GM21737 (cell line): ENCODE data around the gene TMX1.
"Not testable (repeated sequence)": the region's sequence is repeated elsewhere in the genome, so short reads cannot be mapped to it uniquely, and the experiment has no call there.

ENCODE experiments used
- ATAC-seq: cut with Tn5 transposase; IDR thresholded peaks from one replicate; pipeline ENCODE4 v1.9.1; 2021; ENCODE audit warnings: mild to moderate bottlenecking, moderate library complexity; ENCODE audit not compliant: unreplicated experiment

Gene TMX1, protein sequence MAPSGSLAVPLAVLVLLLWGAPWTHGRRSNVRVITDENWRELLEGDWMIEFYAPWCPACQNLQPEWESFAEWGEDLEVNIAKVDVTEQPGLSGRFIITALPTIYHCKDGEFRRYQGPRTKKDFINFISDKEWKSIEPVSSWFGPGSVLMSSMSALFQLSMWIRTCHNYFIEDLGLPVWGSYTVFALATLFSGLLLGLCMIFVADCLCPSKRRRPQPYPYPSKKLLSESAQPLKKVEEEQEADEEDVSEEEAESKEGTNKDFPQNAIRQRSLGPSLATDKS

DNA sequence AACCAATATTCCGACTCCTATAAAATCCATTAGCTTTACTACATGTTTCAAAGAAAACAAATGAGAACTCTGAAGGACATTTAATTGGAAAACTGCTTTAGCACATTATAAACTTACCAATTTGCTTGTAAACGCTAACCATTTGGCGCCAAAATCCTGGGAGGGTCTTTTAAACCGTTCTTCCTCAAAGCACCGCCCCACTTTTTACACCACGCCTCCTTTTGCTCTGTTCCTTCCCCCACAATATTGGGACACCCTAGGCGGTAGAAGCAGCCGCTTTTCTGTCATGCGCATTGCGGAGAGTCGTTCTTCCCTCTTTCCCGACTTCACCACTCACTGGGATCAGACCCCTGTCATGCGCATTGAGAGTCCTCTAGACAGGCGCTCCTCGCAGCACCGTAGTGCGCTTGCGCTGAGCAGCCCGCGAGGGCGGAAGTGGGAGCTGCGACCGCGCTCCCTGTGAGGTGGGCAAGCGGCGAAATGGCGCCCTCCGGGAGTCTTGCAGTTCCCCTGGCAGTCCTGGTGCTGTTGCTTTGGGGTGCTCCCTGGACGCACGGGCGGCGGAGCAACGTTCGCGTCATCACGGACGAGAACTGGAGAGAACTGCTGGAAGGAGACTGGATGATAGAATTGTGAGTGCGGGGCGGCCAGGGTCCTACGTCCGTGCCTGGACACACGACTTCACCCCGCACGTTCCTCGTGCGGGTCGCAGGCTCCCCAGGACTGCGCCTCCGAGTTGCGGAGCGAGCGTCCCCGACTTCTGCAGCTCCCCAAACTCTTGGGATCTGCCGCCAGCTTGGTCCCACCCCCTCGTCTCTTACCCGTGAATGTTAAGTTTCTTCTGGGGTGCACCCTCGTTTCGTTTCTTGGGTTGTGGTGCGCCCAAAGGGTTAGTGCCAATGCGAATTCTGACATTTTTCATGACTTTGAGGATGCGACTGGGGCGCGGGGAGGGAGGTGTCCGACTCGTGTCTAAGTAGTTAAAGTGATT, at the start of gene TMX1:
TSS of gene TMX1 (plus strand) at position 435 of the 991 bp plus-strand sequence. CDS start at position 481, 46 bp downstream.
- peak; percentile 87 for ATAC-seq

DNA sequence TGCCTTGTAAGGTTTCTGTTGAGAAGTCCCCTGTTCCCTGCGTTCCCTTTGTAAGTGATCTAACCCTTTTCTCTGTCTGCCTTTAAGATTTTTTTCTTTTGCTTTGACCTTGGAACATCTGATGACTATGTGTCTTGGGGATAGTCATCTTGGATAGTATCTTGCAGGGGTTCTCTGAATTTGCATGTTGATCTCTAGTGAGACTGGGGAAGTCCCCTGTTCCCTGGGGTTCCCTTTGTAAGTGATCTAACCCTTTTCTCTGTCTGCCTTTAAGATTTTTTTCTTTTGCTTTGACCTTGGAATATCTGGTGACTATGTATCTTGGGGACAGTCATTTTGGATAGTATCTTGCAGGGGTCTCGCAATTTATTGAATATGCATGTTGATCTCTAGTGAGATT, 38.2 kb upstream of the TMX1 start:
- ATAC-seq: no peak

DNA sequence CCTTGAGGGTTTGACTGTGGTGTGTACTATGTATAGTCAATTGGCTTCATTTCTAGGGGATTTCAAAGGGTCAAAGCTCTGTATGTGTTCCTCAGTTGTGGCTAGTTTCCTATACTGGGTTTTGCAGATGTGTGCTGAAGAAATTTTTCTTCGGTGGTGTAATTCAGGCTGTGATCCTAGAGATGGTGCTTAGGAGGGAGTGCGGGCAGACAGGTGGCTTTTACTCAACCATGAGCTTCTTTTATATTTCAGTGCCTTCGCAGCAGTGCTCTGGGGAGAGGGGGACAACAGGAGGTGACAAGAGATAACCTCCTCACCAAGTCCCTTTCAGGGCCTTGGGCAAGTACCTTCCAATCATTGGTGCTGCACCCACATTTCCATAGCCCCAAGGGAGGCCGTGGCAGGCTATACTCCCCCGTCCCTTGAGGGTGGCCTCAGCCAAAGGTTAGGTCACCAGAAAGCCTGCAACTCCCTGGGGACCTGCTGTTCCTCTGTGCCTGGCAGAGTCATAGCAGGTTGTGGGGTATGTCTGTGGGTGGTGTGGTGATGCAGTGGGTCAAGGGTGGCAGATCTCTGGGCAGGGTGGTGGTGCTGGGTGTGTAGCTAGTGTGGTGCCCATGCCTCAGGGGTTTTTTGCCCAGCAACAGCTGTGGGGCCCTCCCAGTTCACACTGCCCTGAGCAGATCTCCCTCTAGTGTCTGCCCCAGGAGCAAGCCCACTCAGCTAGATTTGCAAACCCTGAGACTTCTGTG, 37.0 kb upstream of the TMX1 start:
- peak; percentile 64 for ATAC-seq

DNA sequence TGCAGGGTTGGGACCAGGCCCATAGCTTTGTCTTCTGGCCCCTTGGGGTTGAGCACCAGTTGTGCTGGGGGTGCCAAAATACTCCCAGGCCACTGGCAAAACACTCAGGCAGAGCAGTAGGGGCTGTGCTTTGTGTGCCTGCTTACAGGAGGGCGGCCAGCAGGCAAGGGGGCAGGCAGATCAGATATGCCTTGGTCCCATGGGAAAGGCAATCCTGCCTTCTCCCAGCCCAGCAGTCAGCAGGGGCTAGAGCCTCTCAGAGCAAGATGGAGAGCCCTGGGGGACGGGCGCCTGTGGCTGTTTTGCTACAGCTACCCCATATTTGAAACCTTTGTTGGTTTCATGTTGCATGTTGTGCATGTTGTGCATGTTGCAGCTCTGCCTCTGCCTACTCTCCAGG, 36.2 kb upstream of the TMX1 start:
- ATAC-seq: no peak

DNA sequence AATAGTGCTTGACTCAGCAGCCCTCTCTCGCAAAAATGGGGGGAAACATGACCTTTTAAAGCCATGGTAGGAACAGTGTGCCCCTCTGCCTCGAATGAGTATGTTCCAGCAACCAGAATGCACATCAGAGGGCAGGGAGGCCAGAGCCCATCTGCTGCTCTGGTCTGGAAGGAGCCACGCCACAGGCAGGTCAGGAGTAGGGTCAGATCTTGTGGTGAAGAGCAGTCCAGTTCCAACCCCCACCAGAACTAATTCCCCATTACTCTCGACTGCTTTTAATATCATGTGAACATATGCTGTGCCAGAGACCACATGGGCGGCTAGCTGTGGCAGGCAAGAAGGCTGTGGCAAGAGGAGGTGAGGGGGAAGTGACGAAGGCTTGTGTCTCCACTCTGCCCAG, 34.6 kb upstream of the TMX1 start:
- ATAC-seq: no peak

DNA sequence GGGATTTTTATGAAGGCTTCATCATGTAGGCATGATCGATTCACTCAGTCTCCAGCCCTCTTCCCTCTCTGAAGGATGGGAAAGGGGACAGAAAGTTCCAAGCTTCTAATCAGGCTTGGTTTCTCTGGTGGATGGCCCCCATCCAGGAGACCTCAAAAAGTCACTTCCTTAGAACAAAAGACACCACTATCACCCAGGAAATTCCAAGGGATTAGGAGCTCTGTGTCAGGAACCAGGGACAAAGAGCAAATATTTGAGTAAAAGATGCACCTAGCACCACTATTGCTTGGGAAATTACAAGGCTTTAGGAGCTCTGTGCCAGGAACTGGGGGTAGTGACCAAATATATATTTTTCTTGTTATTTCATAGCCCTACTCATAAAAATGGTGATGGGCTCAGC, 33.6 kb upstream of the TMX1 start:
- no peak for ATAC-seq

DNA sequence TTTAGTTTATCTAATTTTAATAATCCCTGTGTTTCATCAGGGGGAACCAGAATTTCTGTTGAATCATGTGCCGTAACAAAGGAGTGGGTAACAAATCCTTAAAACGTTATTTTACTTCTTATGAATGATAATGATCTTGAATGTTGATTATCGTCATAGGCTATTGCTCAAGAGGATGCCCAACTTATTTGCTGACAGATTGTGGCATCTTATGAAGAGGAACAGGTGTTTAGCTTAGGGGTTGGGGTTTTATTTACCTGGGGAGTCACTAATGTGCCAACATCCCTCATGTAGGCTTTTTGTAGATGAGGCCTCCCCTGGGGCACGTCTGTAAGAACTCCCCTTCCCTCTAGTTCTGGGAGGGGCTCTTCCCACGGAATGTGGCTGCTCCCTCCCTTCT, 32.4 kb upstream of the TMX1 start:
- ATAC-seq: no peak

DNA sequence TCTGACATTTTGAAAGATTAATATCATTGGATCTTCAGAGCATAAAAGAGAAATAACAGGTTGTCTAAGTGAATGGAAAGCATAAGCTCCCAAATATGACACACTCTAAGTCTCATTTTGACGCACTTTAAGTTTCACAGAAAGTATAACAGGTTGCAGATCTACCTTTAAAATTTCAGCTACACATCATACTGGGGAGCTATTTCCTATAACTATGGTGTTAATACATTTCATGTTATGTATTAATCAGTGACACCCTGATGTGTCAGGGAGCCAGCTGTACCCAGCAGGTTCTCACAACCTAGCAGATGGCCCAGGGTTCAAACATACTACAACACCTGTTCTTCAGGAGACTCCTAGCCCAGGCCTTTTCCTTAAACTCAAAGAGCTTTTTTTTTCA, 31.1 kb upstream of the TMX1 start:
- ATAC-seq: no peak

DNA sequence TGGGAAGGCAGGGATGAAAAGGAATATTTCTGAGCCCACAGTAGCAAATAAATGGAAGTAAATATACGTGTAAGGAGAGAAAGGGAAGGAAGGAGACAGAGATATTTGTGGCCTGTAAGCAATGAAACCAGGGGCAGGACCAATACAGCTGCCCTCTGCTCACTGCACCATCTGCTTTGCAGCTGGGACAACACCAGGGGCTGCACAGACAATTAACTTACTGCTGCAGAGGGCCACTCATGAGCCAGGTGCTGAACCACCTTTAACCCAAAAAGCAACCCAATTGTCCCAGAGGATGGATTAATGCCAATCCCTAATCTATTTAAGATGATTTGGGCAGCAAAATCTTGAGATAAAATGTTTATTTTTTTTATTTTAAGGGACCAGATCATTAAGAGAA, 30.6 kb upstream of the TMX1 start:
- ATAC-seq: no peak

DNA sequence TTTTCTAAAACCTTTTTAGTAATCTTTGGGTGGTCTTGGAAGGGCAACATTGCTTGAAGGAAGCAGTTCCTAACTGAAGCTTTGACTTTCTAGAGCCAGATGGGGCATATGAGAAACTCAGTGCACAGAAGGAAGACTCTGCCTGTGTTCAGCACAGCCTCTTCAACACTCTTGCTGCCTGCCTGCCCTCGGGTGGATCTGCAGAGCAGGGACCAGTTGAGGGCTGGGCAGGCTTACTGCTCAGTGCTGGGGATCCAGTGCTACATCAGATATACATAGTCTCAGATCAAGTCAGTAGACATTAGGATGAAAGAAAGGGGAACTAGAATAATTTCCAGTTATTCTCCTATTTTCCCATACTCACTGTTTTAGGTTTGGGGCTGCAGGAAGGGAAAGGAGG, 29.5 kb upstream of the TMX1 start:
- ATAC-seq: no peak

DNA sequence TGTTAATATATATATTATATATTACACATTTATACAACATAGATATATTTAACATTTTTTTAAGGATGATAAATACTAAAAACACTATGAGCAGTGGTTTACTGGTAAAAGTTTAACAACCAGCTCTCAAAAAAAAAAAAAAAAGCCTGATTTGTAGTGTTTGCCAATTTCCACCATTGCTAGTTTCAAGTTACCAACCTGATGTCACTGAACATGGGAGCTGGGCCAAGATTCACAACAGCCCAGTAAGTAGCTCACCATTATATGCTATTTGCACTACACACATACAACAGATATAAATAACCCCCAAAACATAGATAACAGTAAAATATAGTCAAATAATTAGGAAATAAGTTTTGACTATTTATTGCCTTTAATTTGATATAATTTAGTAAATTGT, 28.9 kb upstream of the TMX1 start:
- ATAC-seq: no peak

DNA sequence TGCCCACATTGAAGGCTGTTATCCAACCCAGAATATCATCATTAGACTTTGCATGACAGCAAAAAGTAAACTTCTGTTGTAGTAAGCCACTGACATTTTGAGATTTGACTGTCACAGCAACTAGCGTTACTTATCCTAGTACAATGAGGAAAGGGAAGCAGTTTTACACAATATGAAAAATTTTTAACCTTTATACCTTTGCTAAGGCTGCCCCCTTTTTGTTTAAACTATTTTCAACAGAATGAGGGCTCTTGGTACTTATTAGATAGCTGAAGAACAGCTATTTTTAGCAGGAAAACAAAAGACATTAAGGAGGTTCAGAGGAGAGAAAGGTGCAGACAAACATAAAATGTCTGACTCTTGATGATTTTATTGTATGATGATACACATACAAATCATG, 23.4 kb upstream of the TMX1 start:
- no peak for ATAC-seq

DNA sequence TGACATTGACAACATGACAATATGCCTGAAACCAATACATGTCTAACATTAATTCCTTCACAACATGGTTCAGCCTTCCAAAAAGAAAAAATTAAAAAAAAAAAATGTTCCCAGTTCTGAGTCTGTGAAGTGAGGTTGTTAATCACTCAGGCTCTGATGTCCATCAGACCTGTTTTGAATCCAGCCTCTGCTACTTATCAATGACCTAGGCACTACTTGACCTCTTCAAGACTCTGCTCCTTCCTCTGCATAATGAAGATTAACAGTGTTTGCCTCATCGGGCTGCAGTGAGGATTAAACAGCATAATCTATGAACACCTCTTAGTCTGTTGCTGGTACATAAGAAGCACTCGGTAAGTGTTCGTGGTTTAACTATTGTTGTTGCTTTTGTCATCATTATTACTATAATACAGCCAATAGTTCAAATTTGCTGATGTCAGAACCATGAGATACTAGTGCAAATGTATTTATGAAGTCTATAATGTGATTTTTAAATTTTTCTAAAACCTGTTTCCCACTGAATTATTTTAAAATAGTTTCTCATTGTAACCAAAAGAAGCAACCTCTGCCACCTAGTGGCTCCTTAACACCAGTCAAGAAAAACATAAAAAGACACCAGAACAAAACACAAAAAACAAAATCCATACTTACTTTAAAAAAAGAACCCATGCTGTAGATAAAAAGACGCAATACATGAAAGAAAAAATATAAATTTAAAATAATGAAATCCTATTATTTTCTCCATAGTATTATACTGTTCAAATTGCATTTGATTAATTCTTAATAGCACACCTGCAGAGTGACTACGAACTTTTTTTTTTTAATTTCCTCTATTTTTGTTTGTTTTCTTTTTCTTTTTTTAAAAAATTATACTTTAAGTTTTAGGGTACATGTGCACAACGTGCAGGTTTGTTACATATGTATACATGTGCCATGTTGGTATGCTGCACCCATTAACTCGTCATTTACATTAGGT, 20.3 kb upstream of the TMX1 start:
- no peak for ATAC-seq

DNA sequence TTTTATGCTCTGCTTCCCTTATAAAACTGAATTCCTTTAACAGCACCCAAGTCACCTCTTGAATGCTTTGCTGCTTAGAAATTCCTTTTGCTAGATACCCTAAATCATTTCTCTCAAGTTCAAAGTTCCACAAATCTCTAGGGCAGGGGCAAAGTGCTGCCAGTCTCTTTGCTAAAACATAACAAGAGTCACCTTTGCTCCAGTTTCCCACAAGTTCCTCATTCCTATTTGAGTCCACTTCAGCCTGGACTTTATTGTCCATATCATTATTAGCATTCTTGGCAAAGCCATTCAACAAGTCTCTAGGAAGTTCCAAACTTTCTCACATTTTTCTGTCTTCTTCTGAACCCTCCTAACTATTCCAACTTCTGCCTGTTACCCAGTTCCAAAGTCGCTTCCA, 16.6 kb upstream of the TMX1 start:
- not testable (repeated sequence) for ATAC-seq

DNA sequence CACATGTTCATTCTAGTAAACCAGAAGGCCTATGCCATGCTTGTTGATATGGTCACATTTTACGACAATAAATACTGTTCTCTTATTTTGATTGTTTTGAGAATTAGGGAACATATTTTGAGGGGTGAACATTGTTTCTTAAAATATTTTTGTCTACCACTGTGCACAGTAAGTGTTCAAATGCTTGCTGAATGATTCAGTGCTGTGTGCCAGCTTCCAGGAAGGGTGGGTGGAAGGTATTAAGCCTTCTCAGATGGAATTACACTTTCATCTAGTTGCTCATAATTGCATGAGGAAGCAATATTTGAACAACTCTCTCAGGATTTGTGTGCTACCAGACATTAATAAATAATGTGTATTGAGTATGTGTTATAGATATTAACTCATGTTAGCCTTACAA, 15.5 kb upstream of the TMX1 start:
- ATAC-seq: no peak

DNA sequence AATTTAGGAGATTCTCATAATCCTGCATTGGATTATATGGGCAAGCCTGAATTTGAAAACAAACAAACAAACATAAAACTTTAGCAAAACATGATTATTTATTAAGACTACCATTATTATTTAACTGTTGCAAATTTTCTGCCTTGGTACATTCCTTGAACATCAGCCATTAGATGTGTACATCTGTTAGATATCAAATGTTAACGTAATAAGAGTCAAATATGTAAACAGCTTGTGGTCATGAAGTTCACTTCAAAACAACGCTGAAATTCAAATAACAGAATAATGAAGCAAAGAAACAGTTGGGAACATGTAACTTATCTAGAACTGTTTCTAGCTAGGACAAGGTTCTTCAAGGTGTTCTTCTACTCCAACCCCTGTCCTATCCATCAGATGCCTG, 14.3 kb upstream of the TMX1 start:
- no peak for ATAC-seq

DNA sequence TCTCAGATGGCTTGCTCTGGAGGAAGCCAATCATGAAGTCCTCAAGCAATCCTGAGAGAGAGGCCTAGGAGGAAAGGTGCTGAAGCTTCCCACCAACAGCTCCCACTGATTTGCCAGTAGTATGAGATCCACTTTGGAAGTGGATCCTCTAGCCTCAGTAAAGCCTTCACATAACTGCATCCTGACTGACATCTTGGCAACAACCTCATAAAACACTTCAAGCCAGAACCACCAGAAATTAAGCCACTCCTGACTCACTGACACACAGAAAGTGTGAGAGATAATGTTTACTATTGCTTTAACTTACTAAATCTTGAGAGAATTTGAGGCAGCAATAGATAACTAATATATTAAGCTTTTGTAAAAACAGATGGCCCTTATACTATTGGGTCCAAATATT, 11.7 kb upstream of the TMX1 start:
- ATAC-seq: no peak

DNA sequence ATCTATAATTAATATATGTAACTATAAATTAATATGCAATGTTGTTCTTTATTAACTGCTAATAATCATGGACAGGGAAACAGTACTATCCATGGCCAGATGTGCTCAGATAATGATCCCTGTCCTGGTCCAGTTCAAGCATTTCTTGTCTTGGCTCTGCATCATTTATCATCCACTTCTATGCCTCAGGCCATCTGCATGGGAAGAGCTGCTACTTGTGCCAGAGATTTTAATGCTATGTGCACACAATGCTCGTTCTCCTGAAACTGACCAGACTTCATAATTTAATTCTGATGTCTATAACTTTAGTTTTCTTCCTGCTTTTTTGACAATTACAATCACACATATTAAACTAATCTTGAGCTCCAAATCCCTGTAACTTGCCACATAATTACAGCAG, 11.2 kb upstream of the TMX1 start:
- ATAC-seq: no peak

DNA sequence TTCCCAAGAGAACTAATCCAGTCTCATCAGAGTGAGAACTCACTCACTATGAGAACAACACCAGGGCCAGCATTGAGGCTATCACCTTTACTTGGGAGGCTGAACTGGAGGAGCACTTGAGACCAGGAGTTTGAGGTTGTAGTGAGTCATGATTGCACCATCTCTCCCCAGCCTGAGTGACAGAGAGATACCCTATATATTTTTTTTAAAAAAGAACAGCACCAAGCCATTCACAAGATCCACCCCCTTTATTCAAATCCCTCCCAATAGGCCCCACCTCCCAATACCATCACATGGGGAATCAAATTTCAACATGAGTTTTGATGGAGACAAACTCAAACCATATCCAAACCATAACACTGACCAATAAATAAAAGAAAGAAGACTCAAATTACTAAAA, 3.7 kb upstream of the TMX1 start:
- ATAC-seq: no peak

DNA sequence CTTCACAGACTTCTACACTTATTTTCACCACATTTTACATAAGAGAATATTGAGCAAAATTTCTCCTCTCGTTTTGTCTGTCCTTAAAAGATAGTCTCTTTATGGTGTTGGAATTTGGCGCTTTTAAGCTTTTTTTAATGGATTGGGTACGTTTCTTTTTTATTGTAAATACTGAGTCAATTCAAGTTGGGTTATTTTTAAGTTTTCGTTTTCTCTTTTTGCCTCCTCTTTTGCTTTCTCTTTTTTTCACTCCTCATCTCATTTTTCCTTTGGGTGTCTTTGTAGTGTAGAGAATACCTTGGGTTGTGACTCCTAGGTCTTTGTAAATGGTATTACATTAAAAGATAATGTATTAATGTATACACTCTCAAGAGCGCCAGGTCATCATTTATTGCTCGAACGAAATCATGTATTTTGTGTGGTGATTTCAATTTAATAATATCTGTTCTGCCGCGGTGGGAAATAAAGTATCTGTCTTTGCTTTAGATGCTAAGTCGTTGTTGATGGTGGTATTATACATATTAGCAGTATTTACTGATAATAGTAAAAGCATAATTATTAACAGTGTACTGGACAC, 845 bp downstream of the TMX1 start:
- no peak for ATAC-seq
